GM23338 (cell line): ENCODE results near the gene PKHD1. TPM values are rescaled to one million over a fixed set of nuclear protein-coding genes. Genes with fewer than 3 reads are reported as not detected.

Experiments
- ATAC-seq: fragments of 200-7000 bp; cut with Tn5 transposase; 3 replicates; pipeline ENCODE4 v1.9.1; 2020
- DNase-seq: peaks from one replicate; pipeline ENCODE4 v3.0.0-alpha.2; 2015; ENCODE audit warnings: low spot score
- H2AFZ ChIP-seq: fragments of 200-600 bp; sonication (generic); 2 replicates; pipeline ENCODE4 v1.8.0; 2016; ENCODE audit warnings: antibody characterized with exemption, mild to moderate bottlenecking, moderate library complexity
- H3F3A ChIP-seq: fragments of 200-600 bp; sonication (generic); replicated peaks from 2 replicates; pipeline ENCODE4 v1.8.0; 2017; ENCODE audit warnings: antibody characterized with exemption, mixed run types, low read depth
- H3K27ac ChIP-seq: fragments of 200-600 bp; sonication (generic); 2 replicates; pipeline ENCODE4 v1.6.1; 2016; ENCODE audit warnings: low read depth
- H3K27me3 ChIP-seq: fragments of 200-600 bp; sonication (generic); 2 replicates; pipeline ENCODE4 v1.8.0; 2016; ENCODE audit warnings: mild to moderate bottlenecking, mixed run types, moderate library complexity; ENCODE audit not compliant: insufficient read depth
- H3K36me3 ChIP-seq: fragments of 200-600 bp; sonication (generic); 2 replicates; pipeline ENCODE4 v1.8.0; 2016; ENCODE audit warnings: mild to moderate bottlenecking; ENCODE audit not compliant: insufficient read depth
- H3K4me1 ChIP-seq: fragments of 200-600 bp; sonication (generic); 2 replicates; pipeline ENCODE4 v1.8.0; 2016; ENCODE audit warnings: mild to moderate bottlenecking, moderate library complexity; ENCODE audit not compliant: insufficient read depth
- H3K4me2 ChIP-seq: fragments of 200-600 bp; sonication (generic); 2 replicates; pipeline ENCODE4 v1.7.1; 2017; ENCODE audit warnings: mixed run types
- H3K4me3 ChIP-seq: fragments of 200-600 bp; sonication (generic); 2 replicates; pipeline ENCODE4 v1.6.1; 2016; ENCODE audit warnings: mixed run types
- H3K79me2 ChIP-seq: fragments of 200-600 bp; sonication (generic); replicated peaks from 2 replicates; pipeline ENCODE4 v1.8.0; 2017; ENCODE audit warnings: mild to moderate bottlenecking; ENCODE audit not compliant: insufficient read depth
- H3K9me2 ChIP-seq: fragments of 200-600 bp; sonication (generic); 2 replicates; pipeline ENCODE4 v1.8.0; 2017; ENCODE audit not compliant: insufficient read depth
- H4K20me1 ChIP-seq: fragments of 200-600 bp; sonication (generic); replicated peaks from 2 replicates; pipeline ENCODE4 v1.8.0; 2017; ENCODE audit warnings: mild to moderate bottlenecking; ENCODE audit not compliant: insufficient read depth
- H3K27ac Mint-ChIP-seq: 2 replicates; pipeline ENCODE4 v1.8.0; 2020; ENCODE audit warnings: inconsistent platforms, mild to moderate bottlenecking, moderate library complexity, mixed read lengths
- H3K27me3 Mint-ChIP-seq: 3 replicates; pipeline ENCODE4 v1.8.0; 2022; ENCODE audit warnings: low read depth, mild to moderate bottlenecking, moderate library complexity, mixed read lengths, inconsistent platforms; ENCODE audit not compliant: insufficient read depth, poor library complexity
- H3K36me3 Mint-ChIP-seq: 3 replicates; pipeline ENCODE4 v1.8.0; 2021; ENCODE audit warnings: low read depth, mild to moderate bottlenecking, inconsistent platforms, moderate library complexity, mixed read lengths
- H3K4me1 Mint-ChIP-seq: 3 replicates; pipeline ENCODE4 v1.8.0; 2020; ENCODE audit warnings: mild to moderate bottlenecking, inconsistent platforms, mixed read lengths
- H3K4me3 Mint-ChIP-seq: 3 replicates; pipeline ENCODE4 v1.8.0; 2021; ENCODE audit warnings: moderate library complexity, mild to moderate bottlenecking, inconsistent platforms, mixed read lengths
- H3K9me3 Mint-ChIP-seq: 3 replicates; pipeline ENCODE4 v1.8.0; 2020; ENCODE audit warnings: moderate library complexity, mild to moderate bottlenecking, inconsistent platforms, mixed read lengths
- CREB1 ChIP-seq: fragments of 250-450 bp; sonication (Bioruptor Pico); IDR thresholded peaks from 2 replicates; pipeline ENCODE4 v1.5.0; 2020; ENCODE audit warnings: low read depth, mild to moderate bottlenecking, moderate library complexity
- CTCF ChIP-seq, 2 experiments: fragments of 200-600 bp in 1 of 2; sonication (generic) in 1 of 2; conservative IDR thresholded peaks; 2 replicates each; pipeline versions ENCODE4 v1.5.1 to v1.6.1; 2016 to 2017; ENCODE audit warnings: antibody characterized with exemption in 2 of 2, low read depth in 2 of 2, mild to moderate bottlenecking in 2 of 2, moderate library complexity in 1 of 2
- ETS1 ChIP-seq: IDR thresholded peaks from 2 replicates; pipeline ENCODE4 v1.6.1; 2016; ENCODE audit warnings: antibody characterized with exemption
- EZH2 ChIP-seq: fragments of 200-600 bp; sonication (generic); IDR thresholded peaks from one replicate; pipeline ENCODE4 v1.8.0; 2017; ENCODE audit warnings: antibody characterized with exemption, mild to moderate bottlenecking, low read depth; ENCODE audit not compliant: unreplicated experiment
- EZH2phosphoT487 ChIP-seq: fragments of 200-600 bp; sonication (generic); IDR thresholded peaks from one replicate; pipeline ENCODE4 v1.8.1; 2018; ENCODE audit warnings: antibody characterized with exemption; ENCODE audit not compliant: unreplicated experiment
- JUNB ChIP-seq: IDR thresholded peaks from one replicate; pipeline ENCODE4 v1.6.1; 2016; ENCODE audit warnings: antibody characterized with exemption; ENCODE audit not compliant: unreplicated experiment
- NANOG ChIP-seq: IDR thresholded peaks from 2 replicates; pipeline ENCODE4 v1.6.1; 2016; ENCODE audit warnings: antibody characterized with exemption, borderline replicate concordance
- POLR2AphosphoS5 ChIP-seq: IDR thresholded peaks from 2 replicates; pipeline ENCODE4 v1.6.1; 2016; ENCODE audit warnings: antibody characterized with exemption, low read depth
- REST ChIP-seq: IDR thresholded peaks from one replicate; pipeline ENCODE4 v1.6.1; 2018; ENCODE audit warnings: antibody characterized with exemption; ENCODE audit not compliant: unreplicated experiment
- STAT1 ChIP-seq: IDR thresholded peaks from one replicate; pipeline ENCODE4 v1.6.1; 2016; ENCODE audit warnings: antibody characterized with exemption; ENCODE audit not compliant: unreplicated experiment
- ZNF114 ChIP-seq: fragments of 250-450 bp; sonication (Bioruptor Pico); IDR thresholded peaks from 2 replicates; pipeline ENCODE4 v1.5.0; 2020; ENCODE audit warnings: mild to moderate bottlenecking, moderate library complexity
- ZNF331 ChIP-seq: fragments of 250-450 bp; sonication (Bioruptor Pico); IDR thresholded peaks from 2 replicates; pipeline ENCODE4 v1.5.0; 2020; ENCODE audit warnings: low read depth, mild to moderate bottlenecking, moderate library complexity
- ZNF462 ChIP-seq: fragments of 250-450 bp; sonication (Bioruptor Pico); IDR thresholded peaks from 2 replicates; pipeline ENCODE4 v1.5.0; 2020; ENCODE audit warnings: mild to moderate bottlenecking, moderate library complexity
- polyA plus RNA-seq: library from polyadenylated mRNA; unstranded; fragments of >200 nt; fragmentation: Nextera tagmentation; extraction: Ambion mirVana; gene quantifications from 2 replicates; pipeline ENCODE4 v1.2.1, GENCODE V29; 2016
- total RNA-seq: library from RNA; depleted of rRNA; stranded (reverse); fragments of >200 nt; shearing (Covaris generic); gene quantifications from 2 replicates; pipeline ENCODE4 v1.2.3, GENCODE V29; 2014

Gene PKHD1
- total and polyA plus RNA-seq, 2 experiments from 2014 or later: 0.03 to 0.07 TPM

- no peak for TF ChIP-seq ZNF462 (CRISPR knock-in tag)
- no peak for TF ChIP-seq NANOG
- TF ChIP-seq POLR2AphosphoS5: no peak
- TF ChIP-seq JUNB: no peak
- no peak for TF ChIP-seq STAT1
- no peak for TF ChIP-seq ZNF114
- no peak for TF ChIP-seq CTCF (conservative IDR thresholded peaks at IDR 0.05; ENCODE audit: low read depth in 2 of 2)
Observed at GRCh38 chr6:51812231-51812630, 275.2 kb downstream of the PKHD1 start (continued).

GRCh38 chr6:51805517-51805916 lies 281.9 kb downstream of the PKHD1 start:
- no peaks in the 10 kb centered on the region for H3K27me3 ChIP-seq
- no peaks in the 10 kb centered on the region for H3K4me1 ChIP-seq
- H4K20me1 ChIP-seq: no peaks in the 10 kb centered on the region
- ATAC-seq (no peak), DNase-seq (no peak)
- no peak overlapping the region for H3K4me3 Mint-ChIP-seq
- TF ChIP-seq REST: no peak
- no peak for TF ChIP-seq STAT1
- TF ChIP-seq EZH2: no peak
- TF ChIP-seq NANOG: no peak
- no peak for TF ChIP-seq ETS1
- no peak for TF ChIP-seq EZH2phosphoT487
- TF ChIP-seq ZNF331 (CRISPR knock-in tag): no peak
- no peak for TF ChIP-seq JUNB
- no peak for TF ChIP-seq POLR2AphosphoS5
- no peak for TF ChIP-seq CREB1 (CRISPR knock-in tag)
- no peaks in the 10 kb centered on the region for H3K36me3 ChIP-seq
- H3K27me3 Mint-ChIP-seq: peaks cover 2% of the 10 kb centered on the region
- no peak overlapping the region for H3K4me3 ChIP-seq
- no peak overlapping the region for H3K27ac ChIP-seq
- H3K4me1 Mint-ChIP-seq: 0 out of 3 replicates have a peak, but pooled peaks cover 2% of the 10 kb centered on the region
- H3K9me3 Mint-ChIP-seq: peaks cover 6% of the 10 kb centered on the region; the same call in 2 of the 3 replicates
- no peak overlapping the region for H3K4me2 ChIP-seq
- H3K27ac Mint-ChIP-seq: no peak overlapping the region
- no peaks in the 10 kb centered on the region for H3K79me2 ChIP-seq
- H3F3A ChIP-seq: no peaks in the 10 kb centered on the region
- H3K9me2 ChIP-seq: no peaks in the 10 kb centered on the region
- H2AFZ ChIP-seq: no peak overlapping the region
- peaks cover 5% of the 10 kb centered on the region; the same call in 2 of the 3 replicates for H3K36me3 Mint-ChIP-seq
